Measurements from ENCODE around the gene LRRC27. TPM values are rescaled to one million over a fixed set of nuclear protein-coding genes. Genes with fewer than 3 reads are reported as not detected.

Gene LRRC27
- total RNA-seq, 2 donors from 2014 or later, result 5.8 to 6.1 TPM

DNA sequence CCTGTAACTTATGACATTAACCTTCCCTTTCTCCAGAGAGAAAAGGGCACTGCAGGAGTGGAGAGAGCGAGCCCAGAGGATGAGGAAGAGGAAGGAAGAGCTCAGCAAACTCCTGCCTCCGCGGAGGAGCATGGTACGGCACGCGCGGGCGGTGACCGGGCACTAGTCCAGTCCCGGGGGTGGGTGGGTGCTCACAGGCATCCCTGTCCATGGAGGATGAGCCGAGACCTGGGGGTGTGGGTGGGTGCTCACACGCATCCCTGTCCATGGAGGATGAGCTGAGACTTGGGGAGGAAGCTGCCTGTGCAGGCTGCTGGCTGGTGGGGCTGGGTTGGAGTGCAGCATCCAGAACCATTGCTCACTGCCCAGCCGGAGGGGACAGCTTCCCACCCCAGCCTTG, 23.8 kb downstream of the LRRC27 start:
- no peaks in the 10 kb centered on the region for H3K9me3 ChIP-seq
- H3K9ac ChIP-seq (ENCODE audit: low read depth in 2 of 2, low read length in 2 of 2), result no peak overlapping the region
- DNase-seq, result no peak
- intact Hi-C loops (cut with DNase I), result no loop called here
- no peaks in the 10 kb centered on the region for H3K27me3 ChIP-seq
- no peaks in the 10 kb centered on the region for H3K36me3 ChIP-seq
- no peaks in the 10 kb centered on the region for H3K4me1 ChIP-seq
- TF ChIP-seq, protein P1, sequence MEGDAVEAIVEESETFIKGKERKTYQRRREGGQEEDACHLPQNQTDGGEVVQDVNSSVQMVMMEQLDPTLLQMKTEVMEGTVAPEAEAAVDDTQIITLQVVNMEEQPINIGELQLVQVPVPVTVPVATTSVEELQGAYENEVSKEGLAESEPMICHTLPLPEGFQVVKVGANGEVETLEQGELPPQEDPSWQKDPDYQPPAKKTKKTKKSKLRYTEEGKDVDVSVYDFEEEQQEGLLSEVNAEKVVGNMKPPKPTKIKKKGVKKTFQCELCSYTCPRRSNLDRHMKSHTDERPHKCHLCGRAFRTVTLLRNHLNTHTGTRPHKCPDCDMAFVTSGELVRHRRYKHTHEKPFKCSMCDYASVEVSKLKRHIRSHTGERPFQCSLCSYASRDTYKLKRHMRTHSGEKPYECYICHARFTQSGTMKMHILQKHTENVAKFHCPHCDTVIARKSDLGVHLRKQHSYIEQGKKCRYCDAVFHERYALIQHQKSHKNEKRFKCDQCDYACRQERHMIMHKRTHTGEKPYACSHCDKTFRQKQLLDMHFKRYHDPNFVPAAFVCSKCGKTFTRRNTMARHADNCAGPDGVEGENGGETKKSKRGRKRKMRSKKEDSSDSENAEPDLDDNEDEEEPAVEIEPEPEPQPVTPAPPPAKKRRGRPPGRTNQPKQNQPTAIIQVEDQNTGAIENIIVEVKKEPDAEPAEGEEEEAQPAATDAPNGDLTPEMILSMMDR (IDR thresholded peaks at IDR 0.05), result no peak
- no peak overlapping the region for H3K4me3 ChIP-seq
- no peak overlapping the region for H3K27ac ChIP-seq

DNA sequence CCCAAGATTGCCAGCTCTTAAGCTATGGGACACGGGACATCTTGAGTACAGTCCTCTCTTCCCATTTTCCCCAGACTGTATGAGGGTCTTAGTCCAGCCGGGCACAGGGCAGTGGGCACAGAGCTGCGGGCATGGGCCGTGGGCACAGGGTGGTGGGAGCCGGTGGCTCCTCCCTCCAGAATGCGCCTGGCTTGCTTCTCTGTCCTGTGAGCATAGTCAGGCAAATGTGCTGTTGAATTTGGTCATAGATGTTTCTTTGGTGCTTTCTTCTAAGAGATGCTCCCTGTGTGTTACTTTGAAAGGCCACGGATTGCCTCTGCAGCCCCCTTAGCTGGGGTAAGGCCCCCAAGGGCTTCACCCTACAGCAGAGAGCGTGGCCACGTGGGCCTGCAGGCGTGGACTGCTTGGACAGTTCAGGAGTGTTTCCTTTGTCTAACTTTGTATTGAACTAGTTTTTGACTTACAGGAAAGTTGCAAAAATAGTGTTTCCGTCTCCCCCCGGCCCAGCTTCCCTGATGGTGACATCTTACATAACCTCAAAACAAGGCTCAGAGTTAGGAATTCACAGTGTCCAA, 24.7 kb downstream of the LRRC27 start:
- TF ChIP-seq, protein P1 (IDR thresholded peaks at IDR 0.05), result no peak
- Histone ChIP-seq H3K27ac (no peak overlapping the region), H3K36me3 (no peaks in the 10 kb centered on the region), H3K9ac (ENCODE audit: low read depth in 2 of 2, low read length in 2 of 2) (no peak overlapping the region), H3K4me3 (no peak overlapping the region), H3K4me1 (no peaks in the 10 kb centered on the region), H3K27me3 (no peaks in the 10 kb centered on the region), H3K9me3 (no peaks in the 10 kb centered on the region)
- intact Hi-C loops (cut with DNase I), result no loop called here
- no peak for DNase-seq

DNA sequence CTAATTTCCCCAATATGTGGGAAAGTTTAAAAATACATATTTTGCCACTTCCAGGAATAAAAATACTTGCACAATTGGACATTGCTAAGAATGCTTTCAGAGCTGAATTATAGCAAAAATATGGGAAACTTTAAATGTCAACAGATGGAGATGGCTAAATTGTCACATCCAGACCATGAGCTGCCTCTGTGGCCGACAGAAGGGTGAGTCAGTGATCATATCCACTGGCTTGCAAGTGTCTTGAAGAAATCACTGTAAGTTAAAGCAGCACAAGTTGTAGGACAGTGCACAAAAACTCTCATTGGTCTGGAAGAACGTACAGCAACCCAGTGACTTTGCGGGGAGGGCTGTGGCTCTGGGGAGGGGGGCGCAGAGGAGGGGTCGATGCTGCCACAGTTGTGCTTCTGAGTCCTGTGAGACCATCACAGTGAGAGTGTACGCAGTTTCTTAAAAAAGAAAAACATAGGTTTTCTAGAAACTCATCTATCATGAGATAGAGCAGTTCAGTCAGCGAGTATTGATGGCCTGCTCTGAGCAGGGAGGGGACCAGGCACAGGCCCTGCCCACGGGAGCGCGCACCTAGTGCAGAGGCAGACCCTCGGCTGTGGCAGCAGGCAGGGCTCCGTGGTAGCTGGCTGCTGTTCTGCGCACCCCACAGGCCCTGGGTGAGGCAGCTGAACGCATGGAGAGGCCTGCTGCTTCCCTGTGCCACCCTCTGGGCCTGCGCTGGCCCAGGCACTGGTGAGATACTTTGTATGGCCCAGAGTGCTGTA, 25.5 kb downstream of the LRRC27 start:
- no peaks in the 10 kb centered on the region for H3K4me1 ChIP-seq
- H3K4me3 ChIP-seq, result no peak overlapping the region
- DNase-seq, result no peak
- no peak overlapping the region for H3K27ac ChIP-seq
- no peaks in the 10 kb centered on the region for H3K36me3 ChIP-seq
- H3K9ac ChIP-seq (ENCODE audit: low read depth in 2 of 2, low read length in 2 of 2), result no peak overlapping the region
- H3K27me3 ChIP-seq, result no peaks in the 10 kb centered on the region
- intact Hi-C loops (cut with DNase I), result no loop called here
- TF ChIP-seq, protein P1 (IDR thresholded peaks at IDR 0.05), result no peak
- H3K9me3 ChIP-seq, result no peaks in the 10 kb centered on the region

DNA sequence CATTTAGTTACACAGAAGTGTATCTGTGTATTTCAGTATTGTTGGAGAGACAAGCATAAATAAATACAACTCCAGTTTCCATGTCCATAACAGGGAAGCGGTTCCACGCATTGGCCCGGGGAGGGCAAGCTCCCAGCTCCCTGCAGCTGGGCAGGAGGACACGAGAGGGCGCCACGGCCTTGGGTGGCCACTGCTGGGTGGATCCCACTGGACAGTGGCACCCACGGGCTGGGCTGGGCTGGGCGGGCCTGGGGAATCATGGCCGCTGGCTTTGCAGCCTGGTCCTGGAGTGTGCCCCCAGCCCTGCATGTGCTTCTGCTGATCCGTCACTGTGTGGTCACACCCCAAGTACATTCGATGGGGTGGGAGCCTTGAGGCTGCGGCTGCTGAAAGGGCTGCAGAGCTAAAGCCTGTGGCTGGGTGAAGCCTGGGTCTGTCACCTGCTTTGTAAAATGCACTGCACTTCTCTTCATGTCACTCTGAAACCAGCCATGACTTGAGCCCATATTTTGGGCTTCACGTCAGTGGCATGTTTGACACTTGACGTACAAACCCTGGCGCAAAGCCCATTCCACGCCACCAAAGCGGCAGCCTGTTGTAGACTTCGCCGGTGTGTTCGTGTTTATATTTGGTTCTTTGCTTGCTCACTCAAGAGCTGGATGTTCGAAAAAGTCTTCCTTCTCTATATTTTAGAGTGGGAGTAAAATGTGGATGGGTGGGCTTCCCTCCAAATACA, 27.5 kb downstream of the LRRC27 start:
- Histone ChIP-seq H3K9me3 (no peaks in the 10 kb centered on the region), H3K27me3 (no peaks in the 10 kb centered on the region), H3K36me3 (no peaks in the 10 kb centered on the region), H3K4me1 (no peaks in the 10 kb centered on the region), H3K9ac (ENCODE audit: low read depth in 2 of 2, low read length in 2 of 2) (no peak overlapping the region), H3K27ac (no peak overlapping the region), H3K4me3 (no peak overlapping the region)
- no peak for DNase-seq
- TF ChIP-seq, protein P1 (IDR thresholded peaks at IDR 0.05), result no peak
- intact Hi-C loops (cut with DNase I), result no loop called here

DNA sequence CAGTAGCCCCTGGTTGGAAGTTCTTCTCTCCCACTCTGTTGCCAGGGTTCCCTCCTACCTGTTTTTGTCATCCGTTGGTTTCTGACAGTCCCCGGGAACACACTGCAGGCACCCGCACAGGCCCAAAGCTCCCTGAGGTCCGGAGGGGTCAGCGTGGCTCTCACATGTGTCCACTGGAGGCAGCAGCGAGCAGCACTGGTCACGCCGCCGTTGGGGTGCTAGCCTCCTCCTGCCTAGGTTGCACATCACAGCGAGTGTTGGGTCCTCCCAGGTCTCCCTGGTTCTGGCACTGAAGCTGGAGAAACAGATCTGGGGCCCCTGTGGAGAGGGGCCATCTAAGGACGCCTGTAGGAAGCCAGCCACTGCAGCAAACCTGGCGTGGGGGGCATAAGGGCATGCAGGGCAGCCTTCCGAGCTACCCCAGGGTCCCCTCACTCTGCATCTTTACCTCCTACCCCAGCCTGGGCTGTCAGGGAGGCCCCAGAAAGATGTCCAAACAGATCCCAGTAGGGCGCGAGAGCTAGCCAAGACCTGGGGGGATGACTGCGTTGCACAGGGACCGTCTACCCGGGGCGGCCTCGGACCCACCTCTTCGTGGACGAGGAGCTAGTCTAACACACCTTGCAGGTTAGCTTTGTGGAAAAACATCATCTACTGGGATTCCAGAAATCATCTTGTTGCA, 28.9 kb downstream of the LRRC27 start:
- intact Hi-C loops (cut with DNase I), result no loop called here
- TF ChIP-seq, protein P1 (IDR thresholded peaks at IDR 0.05), result peak; percentile 25
- no peak overlapping the region for H3K4me3 ChIP-seq

More for the DNA sequence above, 28.9 kb downstream of the LRRC27 start:
- Histone ChIP-seq H3K4me1 (no peaks in the 10 kb centered on the region), H3K9ac (ENCODE audit: low read depth in 2 of 2, low read length in 2 of 2) (no peak overlapping the region), H3K9me3 (no peaks in the 10 kb centered on the region), H3K27ac (no peak overlapping the region), H3K27me3 (no peaks in the 10 kb centered on the region), H3K36me3 (no peaks in the 10 kb centered on the region)
- DNase-seq, result peak; percentile 34

Data from colonic mucosa (tissue), 4 donors.